Psoas muscle (tissue), 8 donors: ENCODE data around the gene SERPINF2. TPM values are rescaled to one million over a fixed set of nuclear protein-coding genes. Genes with fewer than 3 reads are reported as not detected.

ENCODE experiments used
- ATAC-seq, 4 donors: fragments of 200-7000 bp; cut with Tn5 transposase; one replicate each; pipeline ENCODE4 v1.9.1; 2020; ENCODE audit warnings: moderate library complexity in 3 of 4, mild to moderate bottlenecking in 2 of 4
- DNase-seq, 2 donors: peaks; one replicate each; pipeline ENCODE4 v3.0.0-alpha.2; 2020
- H3K27ac ChIP-seq: fragments of 200-600 bp; one replicate; pipeline ENCODE4 v1.8.0; 2022
- H3K27me3 ChIP-seq, 3 donors: fragments of 200-600 bp in 1 of 3; one replicate each; pipeline versions ENCODE4 v1.6.1 to v1.8.0; 2013 to 2022; ENCODE audit warnings: low read length in 2 of 3, mild to moderate bottlenecking in 2 of 3, moderate library complexity in 1 of 3; ENCODE audit not compliant: insufficient read depth in 3 of 3
- H3K36me3 ChIP-seq, 2 donors: fragments of 200-600 bp in 1 of 2; one replicate each; pipeline versions ENCODE4 v1.6.1 to v1.8.0; 2013 to 2022; ENCODE audit warnings: low read depth in 1 of 2, mild to moderate bottlenecking in 1 of 2, moderate library complexity in 1 of 2; ENCODE audit not compliant: insufficient read depth in 1 of 2
- H3K4me1 ChIP-seq: fragments of 200-600 bp; one replicate; pipeline ENCODE4 v1.8.0; 2022
- H3K4me3 ChIP-seq: fragments of 200-600 bp; one replicate; pipeline ENCODE4 v1.8.0; 2022; ENCODE audit warnings: mild to moderate bottlenecking
- H3K9me3 ChIP-seq: fragments of 200-600 bp; one replicate; pipeline ENCODE4 v1.8.0; 2022
- WGBS, 3 donors: extraction: QIAGEN DNeasy Blood & Tissue Kit; methylation state at CpG; one replicate each; pipeline versions ENCODE4 v1.1.6 to v1.1.7; 2013; 5-methylcytosine and 5-hydroxymethylcytosine counted together
- intact Hi-C, 2 donors: fragments of 100-400 bp; cut with DNase I; formaldehyde crosslinking; loops; one replicate each; pipeline versions ENCODE4 v1.11.0 to v1.14.2; 2022
- polyA plus RNA-seq, 3 donors: library from polyadenylated mRNA; stranded (reverse); fragments of 200-250 nt; gene quantifications; one replicate each; pipeline ENCODE4 v1.2.3, GENCODE V29; 2013
- total RNA-seq, 4 donors: library from RNA; stranded (reverse); fragmentation: NEBNext Ultra II Directional in 2 of 4; extraction: Animal tissue kit (Norgen Biotek cat#: 25700) in 2 of 4; gene quantifications; one replicate each; pipeline versions ENCODE4 v1.2.1 to v1.2.4, GENCODE V29; 2021 to 2023
- TF ChIP-seq, protein P1 (sequence below): fragments of 200-600 bp; IDR thresholded peaks from one replicate; pipeline ENCODE4 v1.8.0; 2022; ENCODE audit warnings: antibody characterized with exemption
- donor health status: healthy with polysubstance abuse.
- donor health status: DM: no; HTN: no; CAD: no; lungs with moderate emphysema.
- donor health status: Bipolar disorder and iron deficiency.
- donor health status: healthy.
- donor health status: DM: yes; HTN: yes; CAD: no.
- donor health status: DM: no; HTN: no; CAD: no.
- donor health status: DM: no; HTN: no; CAD: no.
- donor health status: DM: yes; HTN: yes; CAD: no.

The SERPINF2 gene
- total and polyA plus RNA-seq, 7 donors: 0.74 to 4.0 (median 3.6) TPM

GRCh38 chr17:1779571-1780131 lies 37.0 kb downstream of the SERPINF2 start:
- 15 to 26% (median 18%) methylated on average over 8 of the region's 8 CpGs for whole genome bisulfite sequencing, 3 donors
- no peaks in the 10 kb centered on the region for H3K27me3 ChIP-seq
- peaks cover 0 to 55% of the 10 kb centered on the region in 2 donors for H3K36me3 ChIP-seq
- peak overlapping the region; percentile 99 for H3K27ac ChIP-seq
- peak overlapping the region; percentile 31 for H3K4me3 ChIP-seq
- DNase-seq (peak; percentile 82 to 84), ATAC-seq (peak in 1 of 4 donors; percentile 32)
- intact Hi-C loops: loop anchor here in 1 of 2 donors (10.0 kb wide), 1 partner anchor 85 kb away; no protein-coding TSS in a partner anchor
- H3K4me1 ChIP-seq: peaks cover 59% of the 10 kb centered on the region
- no peaks in the 10 kb centered on the region for H3K9me3 ChIP-seq
- TF ChIP-seq, protein P1, sequence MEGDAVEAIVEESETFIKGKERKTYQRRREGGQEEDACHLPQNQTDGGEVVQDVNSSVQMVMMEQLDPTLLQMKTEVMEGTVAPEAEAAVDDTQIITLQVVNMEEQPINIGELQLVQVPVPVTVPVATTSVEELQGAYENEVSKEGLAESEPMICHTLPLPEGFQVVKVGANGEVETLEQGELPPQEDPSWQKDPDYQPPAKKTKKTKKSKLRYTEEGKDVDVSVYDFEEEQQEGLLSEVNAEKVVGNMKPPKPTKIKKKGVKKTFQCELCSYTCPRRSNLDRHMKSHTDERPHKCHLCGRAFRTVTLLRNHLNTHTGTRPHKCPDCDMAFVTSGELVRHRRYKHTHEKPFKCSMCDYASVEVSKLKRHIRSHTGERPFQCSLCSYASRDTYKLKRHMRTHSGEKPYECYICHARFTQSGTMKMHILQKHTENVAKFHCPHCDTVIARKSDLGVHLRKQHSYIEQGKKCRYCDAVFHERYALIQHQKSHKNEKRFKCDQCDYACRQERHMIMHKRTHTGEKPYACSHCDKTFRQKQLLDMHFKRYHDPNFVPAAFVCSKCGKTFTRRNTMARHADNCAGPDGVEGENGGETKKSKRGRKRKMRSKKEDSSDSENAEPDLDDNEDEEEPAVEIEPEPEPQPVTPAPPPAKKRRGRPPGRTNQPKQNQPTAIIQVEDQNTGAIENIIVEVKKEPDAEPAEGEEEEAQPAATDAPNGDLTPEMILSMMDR: no peak

- WGBS, 3 donors: 50 to 52% (median 52%) methylated on average over 6 of the region's 6 CpGs
- Histone ChIP-seq H3K27ac (peak overlapping the region; percentile 99), H3K4me3 (peak overlapping the region; percentile 58), H3K27me3 (no peaks in the 10 kb centered on the region), H3K36me3 (peaks cover 0 to 30% of the 10 kb centered on the region in 2 donors), H3K9me3 (no peaks in the 10 kb centered on the region), H3K4me1 (peaks cover 66% of the 10 kb centered on the region)
- intact Hi-C loops: loop anchor here (2.0 to 10.0 kb wide), 2 partner anchors 67 to 83 kb away; no protein-coding TSS in a partner anchor
- ATAC-seq (no peak), DNase-seq (peak; percentile 18 to 45)
- TF ChIP-seq, protein P1: no peak
Observed at GRCh38 chr17:1782171-1782567, 39.5 kb downstream of the SERPINF2 start.

GRCh38 chr17:1783271-1783670 lies 40.6 kb downstream of the SERPINF2 start:
- H3K36me3 ChIP-seq: peaks cover 0 to 19% of the 10 kb centered on the region in 2 donors
- no peaks in the 10 kb centered on the region for H3K27me3 ChIP-seq
- intact Hi-C loops: loop anchor here (1.0 to 10.0 kb wide), 3 partner anchors 68 to 114 kb away; no protein-coding TSS in a partner anchor
- DNase-seq (peak; percentile 79 to 86), ATAC-seq (peak; percentile 42 to 58 (median 56))
- peak overlapping the region; percentile 99 for H3K27ac ChIP-seq
- TF ChIP-seq, protein P1: no peak
- no peaks in the 10 kb centered on the region for H3K9me3 ChIP-seq
- H3K4me3 ChIP-seq: peak overlapping the region; percentile 58
- peaks cover 76% of the 10 kb centered on the region for H3K4me1 ChIP-seq
- WGBS, 3 donors: 19 to 60% (median 43%) methylated on average over 19 of the region's 19 CpGs

- no peaks in the 10 kb centered on the region for H3K9me3 ChIP-seq
- intact Hi-C loops: loop anchor here (1.0 to 10.0 kb wide), 5 partner anchors 64 to 115 kb away; no protein-coding TSS in a partner anchor
- peak overlapping the region; percentile 58 for H3K4me3 ChIP-seq
- H3K36me3 ChIP-seq: peaks cover 0 to 12% of the 10 kb centered on the region in 2 donors
- H3K27me3 ChIP-seq: no peaks in the 10 kb centered on the region
- peak overlapping the region; percentile 99 for H3K27ac ChIP-seq
- peaks cover 72% of the 10 kb centered on the region for H3K4me1 ChIP-seq
- ATAC-seq: peak; percentile 84 to 85 (median 85)
- TF ChIP-seq, protein P1: peak; percentile 82
- DNase-seq: peak; percentile 87 to 93
- 32 to 38% (median 34%) methylated on average over 16 of the region's 16 CpGs for WGBS, 3 donors
Observed at GRCh38 chr17:1783834-1784611, 41.4 kb downstream of the SERPINF2 start.
